ENCODE measurements around the gene SEPTIN1. TPM values are rescaled to one million over a fixed set of nuclear protein-coding genes. Genes with fewer than 3 reads are reported as not detected.

The SEPTIN1 gene
- total RNA-seq, 4 donors from 2014 or later: 7.2 to 65.2 (median 9.8) TPM

GRCh38 chr16:30358990-30359870, 23.1 kb downstream of the SEPTIN1 start:
- H3K27me3 ChIP-seq: no peaks in the 10 kb centered on the region
- no peaks in the 10 kb centered on the region for H3K9me3 ChIP-seq
- peaks cover 0 to 64% (median 0%) of the 10 kb centered on the region in 3 donors for H3K36me3 ChIP-seq
- no peak for DNase-seq
- no peak for TF ChIP-seq POLR2A (IDR thresholded peaks at IDR 0.05)
- TF ChIP-seq, protein P1, sequence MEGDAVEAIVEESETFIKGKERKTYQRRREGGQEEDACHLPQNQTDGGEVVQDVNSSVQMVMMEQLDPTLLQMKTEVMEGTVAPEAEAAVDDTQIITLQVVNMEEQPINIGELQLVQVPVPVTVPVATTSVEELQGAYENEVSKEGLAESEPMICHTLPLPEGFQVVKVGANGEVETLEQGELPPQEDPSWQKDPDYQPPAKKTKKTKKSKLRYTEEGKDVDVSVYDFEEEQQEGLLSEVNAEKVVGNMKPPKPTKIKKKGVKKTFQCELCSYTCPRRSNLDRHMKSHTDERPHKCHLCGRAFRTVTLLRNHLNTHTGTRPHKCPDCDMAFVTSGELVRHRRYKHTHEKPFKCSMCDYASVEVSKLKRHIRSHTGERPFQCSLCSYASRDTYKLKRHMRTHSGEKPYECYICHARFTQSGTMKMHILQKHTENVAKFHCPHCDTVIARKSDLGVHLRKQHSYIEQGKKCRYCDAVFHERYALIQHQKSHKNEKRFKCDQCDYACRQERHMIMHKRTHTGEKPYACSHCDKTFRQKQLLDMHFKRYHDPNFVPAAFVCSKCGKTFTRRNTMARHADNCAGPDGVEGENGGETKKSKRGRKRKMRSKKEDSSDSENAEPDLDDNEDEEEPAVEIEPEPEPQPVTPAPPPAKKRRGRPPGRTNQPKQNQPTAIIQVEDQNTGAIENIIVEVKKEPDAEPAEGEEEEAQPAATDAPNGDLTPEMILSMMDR (IDR thresholded peaks at IDR 0.05): no peak
- H3K4me3 ChIP-seq: no peak overlapping the region
- peaks cover 0 to 23% (median 5%) of the 10 kb centered on the region in 4 donors for H3K4me1 ChIP-seq
- no peak overlapping the region for H3K27ac ChIP-seq

- Histone ChIP-seq H3K36me3 (peaks cover 0 to 66% (median 0%) of the 10 kb centered on the region in 3 donors), H3K27me3 (no peaks in the 10 kb centered on the region), H3K27ac (no peak overlapping the region), H3K4me1 (peaks cover 0 to 30% (median 7%) of the 10 kb centered on the region in 4 donors), H3K9me3 (no peaks in the 10 kb centered on the region), H3K4me3 (no peak overlapping the region)
- TF ChIP-seq, protein P1 (IDR thresholded peaks at IDR 0.05): no peak
- TF ChIP-seq POLR2A (IDR thresholded peaks at IDR 0.05): no peak
- no peak for DNase-seq
Measured at GRCh38 chr16:30358577-30358936, 23.8 kb downstream of the SEPTIN1 start.

GRCh38 chr16:30357715-30358576, 24.4 kb downstream of the SEPTIN1 start:
- DNase-seq: no peak
- Histone ChIP-seq H3K4me1 (peaks cover 0 to 33% (median 7%) of the 10 kb centered on the region in 4 donors), H3K4me3 (no peak overlapping the region), H3K27ac (no peak overlapping the region), H3K27me3 (no peaks in the 10 kb centered on the region), H3K36me3 (peaks cover 0 to 66% (median 0%) of the 10 kb centered on the region in 3 donors), H3K9me3 (no peaks in the 10 kb centered on the region)
- TF ChIP-seq, protein P1 (IDR thresholded peaks at IDR 0.05): no peak
- TF ChIP-seq POLR2A (IDR thresholded peaks at IDR 0.05): no peak

- DNase-seq: no peak
- H3K27me3 ChIP-seq: no peaks in the 10 kb centered on the region
- H3K4me3 ChIP-seq: no peak overlapping the region
- H3K9me3 ChIP-seq: no peaks in the 10 kb centered on the region
- TF ChIP-seq POLR2A (IDR thresholded peaks at IDR 0.05): no peak
- TF ChIP-seq, protein P1 (IDR thresholded peaks at IDR 0.05): no peak
- peaks cover 0 to 40% (median 7%) of the 10 kb centered on the region in 4 donors for H3K4me1 ChIP-seq
- peak overlapping the region in 2 of 4 donors; percentile 93 to 98 for H3K27ac ChIP-seq
- peaks cover 0 to 66% (median 0%) of the 10 kb centered on the region in 3 donors for H3K36me3 ChIP-seq
Measured at GRCh38 chr16:30357085-30357714, 25.2 kb downstream of the SEPTIN1 start.

- TF ChIP-seq, protein P1 (IDR thresholded peaks at IDR 0.05): no peak
- no peak for TF ChIP-seq POLR2A (IDR thresholded peaks at IDR 0.05)
- no peaks in the 10 kb centered on the region for H3K9me3 ChIP-seq
- H3K27me3 ChIP-seq: no peaks in the 10 kb centered on the region
- H3K27ac ChIP-seq: peak overlapping the region; percentile 86 to 98 (median 90)
- DNase-seq: peak in 1 of 3 donors; percentile 40
- peaks cover 0 to 47% (median 7%) of the 10 kb centered on the region in 4 donors for H3K4me1 ChIP-seq
- peak overlapping the region in 2 of 4 donors; percentile 68 to 93 for H3K4me3 ChIP-seq
- H3K36me3 ChIP-seq: peaks cover 0 to 70% (median 0%) of the 10 kb centered on the region in 3 donors
Measured at GRCh38 chr16:30356401-30357084, 25.8 kb downstream of the SEPTIN1 start.

Data from Peyer's patch (tissue), 4 donors.